ENCODE data around the gene EPM2A. TPM values are rescaled to one million over a fixed set of nuclear protein-coding genes. Genes with fewer than 3 reads are reported as not detected.

Gene EPM2A
- total and polyA plus RNA-seq, 2 donors from 2014 or later = 7.8 to 9.6 TPM

GRCh38 chr6:145608850-145609249, 126.5 kb downstream of the EPM2A start:
- no peaks in the 10 kb centered on the region for H3K27me3 ChIP-seq (ENCODE audit: control insufficient read depth, insufficient read depth, low read length)
- FAIRE-seq (no peak), DNase-seq (no peak)
- intact Hi-C loops (cut with DNase I) = no loop called here
- H3K27ac ChIP-seq (ENCODE audit: low read depth in 2 of 2, low read length in 2 of 2) = no peak overlapping the region
- no peak overlapping the region for H3K4me3 ChIP-seq (ENCODE audit: low read length in 3 of 3)
- no peaks in the 10 kb centered on the region for H3K36me3 ChIP-seq (ENCODE audit: control insufficient read depth in 2 of 3, insufficient read depth in 3 of 3, low read length in 3 of 3)
- no peaks in the 10 kb centered on the region for H3K9me3 ChIP-seq (ENCODE audit: control insufficient read depth in 2 of 3, insufficient read depth in 1 of 3, low read length in 3 of 3)
- H3K9ac ChIP-seq (ENCODE audit: low read length in 3 of 3) = no peak overlapping the region
- TF ChIP-seq CTCF (IDR thresholded peaks at IDR 0.05; ENCODE audit: borderline replicate concordance, extremely low read depth, insufficient read depth) = no peak
- no peaks in the 10 kb centered on the region for H3K4me1 ChIP-seq (ENCODE audit: control insufficient read depth in 2 of 3, insufficient read depth in 2 of 3, low read depth in 1 of 3, low read length in 3 of 3)

GRCh38 chr6:145603991-145604390, 131.3 kb downstream of the EPM2A start:
- intact Hi-C loops (cut with DNase I) = no loop called here
- no peak overlapping the region for H3K27ac ChIP-seq (ENCODE audit: low read depth in 2 of 2, low read length in 2 of 2)
- DNase-seq = no peak
- H3K4me3 ChIP-seq (ENCODE audit: low read length in 3 of 3) = no peak overlapping the region
- no peaks in the 10 kb centered on the region for H3K27me3 ChIP-seq (ENCODE audit: control insufficient read depth, insufficient read depth, low read length)
- no peak overlapping the region for H3K9ac ChIP-seq (ENCODE audit: low read length in 3 of 3)
- no peaks in the 10 kb centered on the region for H3K9me3 ChIP-seq (ENCODE audit: control insufficient read depth in 2 of 3, insufficient read depth in 1 of 3, low read length in 3 of 3)
- no peak for FAIRE-seq
- no peaks in the 10 kb centered on the region for H3K36me3 ChIP-seq (ENCODE audit: control insufficient read depth in 2 of 3, insufficient read depth in 3 of 3, low read length in 3 of 3)
- H3K4me1 ChIP-seq (ENCODE audit: control insufficient read depth in 2 of 3, insufficient read depth in 2 of 3, low read depth in 1 of 3, low read length in 3 of 3) = no peaks in the 10 kb centered on the region
- TF ChIP-seq CTCF (IDR thresholded peaks at IDR 0.05; ENCODE audit: borderline replicate concordance, extremely low read depth, insufficient read depth) = no peak

- H3K27me3 ChIP-seq (ENCODE audit: control insufficient read depth, insufficient read depth, low read length) = no peaks in the 10 kb centered on the region
- no peaks in the 10 kb centered on the region for H3K4me1 ChIP-seq (ENCODE audit: control insufficient read depth in 2 of 3, insufficient read depth in 2 of 3, low read depth in 1 of 3, low read length in 3 of 3)
- no peak for FAIRE-seq
- no peak overlapping the region for H3K4me3 ChIP-seq (ENCODE audit: low read length in 3 of 3)
- DNase-seq = no peak
- no peaks in the 10 kb centered on the region for H3K9me3 ChIP-seq (ENCODE audit: control insufficient read depth in 2 of 3, insufficient read depth in 1 of 3, low read length in 3 of 3)
- no peak overlapping the region for H3K27ac ChIP-seq (ENCODE audit: low read depth in 2 of 2, low read length in 2 of 2)
- intact Hi-C loops (cut with DNase I) = no loop called here
- no peak for TF ChIP-seq CTCF (IDR thresholded peaks at IDR 0.05; ENCODE audit: borderline replicate concordance, extremely low read depth, insufficient read depth)
- H3K9ac ChIP-seq (ENCODE audit: low read length in 3 of 3) = no peak overlapping the region
- no peaks in the 10 kb centered on the region for H3K36me3 ChIP-seq (ENCODE audit: control insufficient read depth in 2 of 3, insufficient read depth in 3 of 3, low read length in 3 of 3)
These were observed 131.9 kb downstream of the EPM2A start for GRCh38 chr6:145603424-145603833.

- Histone ChIP-seq H3K4me3 (ENCODE audit: low read length in 3 of 3) (no peak overlapping the region), H3K27ac (ENCODE audit: low read depth in 2 of 2, low read length in 2 of 2) (no peak overlapping the region), H3K36me3 (ENCODE audit: control insufficient read depth in 2 of 3, insufficient read depth in 3 of 3, low read length in 3 of 3) (no peaks in the 10 kb centered on the region), H3K4me1 (ENCODE audit: control insufficient read depth in 2 of 3, insufficient read depth in 2 of 3, low read depth in 1 of 3, low read length in 3 of 3) (no peaks in the 10 kb centered on the region), H3K9me3 (ENCODE audit: control insufficient read depth in 2 of 3, insufficient read depth in 1 of 3, low read length in 3 of 3) (no peaks in the 10 kb centered on the region), H3K9ac (ENCODE audit: low read length in 3 of 3) (no peak overlapping the region), H3K27me3 (ENCODE audit: control insufficient read depth, insufficient read depth, low read length) (no peaks in the 10 kb centered on the region)
- no peak for TF ChIP-seq CTCF (IDR thresholded peaks at IDR 0.05; ENCODE audit: borderline replicate concordance, extremely low read depth, insufficient read depth)
- FAIRE-seq (no peak), DNase-seq (no peak)
- intact Hi-C loops (cut with DNase I) = no loop called here
These were observed 132.5 kb downstream of the EPM2A start for GRCh38 chr6:145602726-145603326.

All from kidney (tissue), 14 donors.